Epithelial cell of prostate (primary cell): Measurements from ENCODE around the gene SH3BP4.

Experiments
- DNase-seq: peaks from one replicate; pipeline ENCODE4 v3.0.0-alpha.2; 2011; ENCODE audit warnings: low read depth, low spot score
- H3K27ac ChIP-seq: fragments of 450-650 bp; 2 replicates; pipeline ENCODE4 v1.5.1; 2017; ENCODE audit warnings: mild to moderate bottlenecking

The SH3BP4 gene

DNA sequence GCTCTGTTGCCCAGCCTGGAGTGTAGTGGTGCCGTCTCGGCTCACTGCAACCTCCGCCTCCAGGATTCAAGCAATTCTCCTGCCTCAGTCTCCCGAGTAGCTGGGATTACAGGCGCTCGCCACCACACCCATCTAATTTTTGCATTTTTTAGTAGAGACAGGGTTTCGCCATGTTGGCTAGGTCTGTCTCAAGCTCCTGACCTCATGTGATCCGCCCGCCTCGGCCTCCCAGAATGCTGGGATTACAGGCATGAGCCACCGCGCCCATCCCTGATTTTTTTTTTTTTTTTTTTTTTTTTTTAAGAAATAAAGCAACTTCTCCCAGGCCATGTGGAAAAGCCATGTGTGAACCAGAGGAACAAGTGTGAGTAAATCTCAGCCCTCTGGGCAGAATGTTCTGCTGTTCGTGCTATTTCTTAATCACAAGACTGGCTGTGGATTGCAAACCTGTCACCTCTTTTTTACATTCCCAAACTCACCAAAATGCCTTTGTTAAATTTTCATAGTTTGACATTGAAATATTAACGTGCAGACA is 6.4 kb upstream of the SH3BP4 start:
- no peak for DNase-seq
- no peak overlapping the region for H3K27ac ChIP-seq

DNA sequence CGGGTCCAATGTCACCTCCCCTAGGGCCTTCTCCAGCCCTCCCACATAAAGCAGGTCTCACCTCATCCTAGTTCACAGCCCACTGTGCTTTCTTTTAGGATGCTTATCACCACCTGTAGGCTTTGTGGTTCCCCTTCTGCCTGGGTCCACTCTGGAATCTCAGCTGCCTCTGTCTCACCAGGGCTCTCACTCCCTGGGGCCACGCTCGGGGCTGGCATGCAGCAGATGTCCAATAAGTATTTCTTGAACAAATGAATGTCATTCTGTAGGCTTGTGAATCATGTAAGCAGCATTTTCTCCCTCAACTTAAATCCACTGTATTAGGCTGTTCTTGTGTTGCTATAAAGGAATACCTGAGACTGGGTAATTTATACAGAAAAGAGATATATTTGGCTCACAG is 4.3 kb upstream of the SH3BP4 start:
- no peak for DNase-seq
- no peak overlapping the region for H3K27ac ChIP-seq

DNA sequence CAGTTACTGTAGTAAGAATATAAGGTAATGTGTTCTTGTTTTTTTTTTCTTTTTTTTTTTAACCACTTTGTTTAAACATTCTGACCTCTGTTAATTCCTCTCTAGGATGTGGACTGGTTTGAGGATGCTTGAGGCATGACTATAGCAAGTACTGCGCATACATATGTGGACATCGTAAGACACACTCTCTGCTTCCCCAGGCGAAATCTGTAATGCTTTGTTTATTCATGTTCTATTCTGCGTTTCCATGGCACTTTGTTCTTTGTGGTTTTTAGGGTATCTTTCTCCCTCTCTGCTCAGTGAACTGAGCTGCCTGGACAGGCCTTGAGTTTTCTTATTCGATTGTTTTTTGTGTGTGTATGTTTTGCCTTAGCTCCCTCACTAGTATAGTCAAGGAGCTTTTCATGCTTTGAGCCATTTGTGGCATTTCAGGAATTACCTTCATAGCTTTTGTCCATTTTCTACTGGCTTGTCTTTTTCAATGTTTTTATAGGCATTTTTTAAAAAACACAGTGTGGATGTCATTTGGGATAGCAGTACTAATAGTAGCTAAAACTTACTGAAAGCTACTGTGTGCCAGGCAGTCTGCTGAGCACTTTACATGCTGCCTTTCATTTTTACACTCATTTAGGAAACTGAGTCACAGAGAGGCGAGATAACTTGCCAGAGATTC is 1.9 kb upstream of the SH3BP4 start:
- peak overlapping the region; percentile 71 for H3K27ac ChIP-seq
- DNase-seq: peak; percentile 92

DNA sequence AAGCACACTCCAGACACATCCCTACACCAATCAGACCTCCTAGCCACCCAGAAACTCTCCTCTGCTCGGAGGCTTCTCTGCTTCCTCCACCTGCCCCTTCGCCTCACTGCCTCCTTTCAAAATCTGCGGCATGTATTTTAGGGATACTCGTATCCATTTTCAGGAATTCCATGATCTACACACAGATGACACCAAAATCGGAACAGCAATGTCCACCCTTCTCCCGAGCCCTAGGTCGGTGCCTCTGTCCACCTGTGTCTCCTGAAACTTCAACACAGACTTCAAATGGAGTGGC is 1.4 kb upstream of the SH3BP4 start:
- DNase-seq: no peak
- H3K27ac ChIP-seq: peak overlapping the region; percentile 71

DNA sequence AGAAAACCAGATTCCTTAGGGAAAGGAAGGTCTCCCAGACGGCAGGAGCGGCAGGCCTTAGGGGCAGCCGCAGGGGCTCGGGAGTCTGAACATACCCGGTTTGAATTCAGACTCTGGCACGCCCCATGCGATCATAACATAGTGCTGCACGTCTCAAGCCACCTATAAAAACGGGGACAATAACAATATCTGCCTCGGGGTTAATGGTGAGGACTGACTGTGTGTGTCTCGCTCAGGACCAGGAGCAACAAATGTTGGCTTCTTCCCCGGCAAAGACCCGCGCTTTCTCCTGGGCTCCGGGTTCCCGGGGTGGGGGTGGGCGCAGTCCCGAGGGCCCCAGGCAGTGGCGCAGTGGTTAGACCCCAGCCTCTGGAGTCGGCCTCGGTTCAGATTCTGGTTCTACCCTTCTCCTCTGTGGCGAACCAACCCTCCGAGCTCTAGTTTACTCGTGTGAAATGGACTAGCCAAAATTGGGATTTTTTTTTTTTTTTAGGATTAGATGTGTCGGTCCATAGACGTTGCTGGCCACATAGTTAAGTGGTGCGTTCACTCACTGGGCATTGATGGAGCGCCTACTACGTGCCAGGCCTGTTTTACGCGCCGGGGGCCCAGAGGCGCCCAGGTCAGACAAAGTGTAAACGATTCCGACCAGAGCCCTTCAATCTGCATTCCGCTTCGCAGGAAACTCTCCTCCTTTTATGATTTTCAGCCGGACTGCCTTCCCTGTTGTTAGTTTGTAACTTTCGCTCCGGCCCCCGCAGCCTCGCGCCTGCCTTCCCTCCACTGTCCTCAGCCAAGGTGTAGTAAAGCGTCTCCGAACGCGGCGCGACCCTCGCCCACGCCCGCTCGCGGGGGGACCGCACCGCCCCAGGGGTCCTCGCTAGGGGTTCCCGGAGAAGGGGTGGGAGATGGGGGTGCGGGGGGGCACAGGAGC is 820 bp upstream of the SH3BP4 start:
- H3K27ac ChIP-seq: peak overlapping the region; percentile 71
- no peak for DNase-seq

DNA sequence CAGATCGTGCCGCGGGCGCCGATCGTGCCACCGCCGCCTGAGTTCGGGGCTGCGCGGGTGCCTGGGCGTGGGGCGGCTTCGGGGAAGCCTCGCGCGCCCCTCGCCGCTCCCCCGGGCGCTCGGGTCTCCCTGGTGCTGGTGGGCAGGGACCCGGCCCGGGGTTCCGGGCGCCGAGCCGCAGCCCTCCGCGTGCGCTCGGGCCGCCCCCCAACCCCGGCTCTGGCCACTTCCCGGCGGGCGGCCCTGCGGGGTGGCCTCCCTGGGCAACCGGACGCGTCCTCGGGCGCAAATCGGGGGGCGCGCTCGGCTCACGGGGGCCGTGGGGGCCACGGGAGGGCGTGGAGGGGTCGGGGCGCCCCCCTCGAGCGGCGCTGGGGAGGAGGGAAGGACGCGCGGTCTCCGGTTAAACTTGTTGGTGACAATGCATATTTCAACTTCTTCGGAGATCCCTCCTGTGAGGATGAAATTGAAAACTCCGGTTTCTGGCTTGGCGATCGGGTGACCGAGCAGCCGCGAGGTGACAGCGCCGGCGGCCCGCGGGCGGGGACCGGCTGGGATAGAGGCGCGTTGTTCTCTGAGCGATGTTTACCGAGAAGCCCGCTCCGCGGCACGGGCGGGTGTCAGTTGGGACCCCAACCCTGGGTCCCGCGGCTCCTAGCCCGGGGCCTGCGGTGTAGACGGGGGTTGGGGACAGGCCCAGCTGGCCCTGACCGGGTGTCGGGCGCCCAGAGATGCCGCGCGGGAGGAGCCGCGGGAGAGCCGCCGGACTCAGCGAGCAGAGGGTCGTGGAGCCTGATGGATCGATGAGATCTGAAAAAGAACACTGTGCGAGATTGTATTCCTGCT is 676 bp downstream of the SH3BP4 start:
- DNase-seq: no peak
- peak overlapping the region; percentile 71 for H3K27ac ChIP-seq

DNA sequence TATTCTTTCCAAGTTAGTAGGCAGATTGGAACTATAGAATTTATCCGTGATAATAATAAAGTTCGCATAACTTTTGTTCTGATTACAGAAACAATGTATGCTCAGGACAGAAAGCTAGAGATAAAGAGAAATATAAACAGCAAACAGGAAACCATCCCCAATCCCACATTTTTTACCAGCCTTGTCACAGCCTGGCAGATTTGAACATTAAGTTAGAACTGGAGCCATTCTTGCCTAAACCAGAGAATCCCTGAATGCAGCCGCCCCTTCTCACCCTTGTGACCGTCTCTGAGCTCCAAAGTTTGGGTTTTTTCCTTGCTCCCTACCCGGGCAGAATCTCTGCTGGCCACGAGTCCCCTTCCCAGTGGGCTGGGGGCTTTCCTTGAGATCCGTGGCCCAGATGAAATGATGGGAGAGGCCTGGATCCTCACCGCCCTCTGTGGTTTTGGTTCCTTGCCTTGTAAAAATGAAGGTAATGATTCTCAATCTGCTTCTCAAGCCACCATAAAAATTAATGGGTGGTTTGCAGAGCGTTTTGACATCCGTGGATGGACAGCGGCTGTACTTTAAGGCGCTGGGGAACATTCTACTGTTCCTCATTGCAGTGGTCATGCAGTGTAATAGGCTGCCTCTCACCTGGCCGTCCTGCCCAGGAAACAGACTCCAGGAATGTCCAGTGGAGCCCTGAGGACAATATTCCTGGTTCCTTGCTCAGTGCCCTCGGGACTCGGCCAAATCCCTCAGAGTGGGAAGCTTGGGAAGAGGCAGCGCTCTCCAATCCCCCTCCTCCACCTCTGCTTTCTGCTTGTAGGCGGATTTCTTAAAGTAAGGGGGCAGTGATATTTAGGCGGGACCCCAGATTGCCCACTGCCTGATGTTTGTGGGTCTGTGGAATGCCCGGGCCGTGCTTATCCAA is 1.6 kb downstream of the SH3BP4 start:
- DNase-seq: no peak
- peak overlapping the region; percentile 71 for H3K27ac ChIP-seq

DNA sequence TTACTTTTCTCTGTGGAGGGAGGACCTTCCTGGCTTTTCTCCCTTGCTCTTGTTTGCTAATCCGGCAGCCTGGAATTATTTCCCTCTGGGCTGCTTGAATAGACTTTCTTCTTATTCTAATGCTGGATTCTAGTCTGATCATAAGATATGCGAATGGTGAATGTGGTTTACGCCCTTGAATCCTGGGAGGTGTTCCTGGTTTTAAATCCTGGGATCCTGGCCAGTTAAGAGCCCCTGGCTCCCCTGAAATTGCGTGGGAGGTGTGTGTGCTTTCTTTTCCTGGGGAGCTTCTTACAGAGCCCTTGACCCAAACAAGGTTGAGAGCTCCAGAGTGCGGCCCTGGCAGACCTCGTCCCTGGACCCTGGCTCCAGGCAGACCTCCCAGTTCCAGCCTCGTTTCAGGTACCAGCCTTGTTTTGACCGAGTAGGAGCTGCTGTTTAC is 2.8 kb downstream of the SH3BP4 start:
- peak overlapping the region; percentile 1 for H3K27ac ChIP-seq
- no peak for DNase-seq

DNA sequence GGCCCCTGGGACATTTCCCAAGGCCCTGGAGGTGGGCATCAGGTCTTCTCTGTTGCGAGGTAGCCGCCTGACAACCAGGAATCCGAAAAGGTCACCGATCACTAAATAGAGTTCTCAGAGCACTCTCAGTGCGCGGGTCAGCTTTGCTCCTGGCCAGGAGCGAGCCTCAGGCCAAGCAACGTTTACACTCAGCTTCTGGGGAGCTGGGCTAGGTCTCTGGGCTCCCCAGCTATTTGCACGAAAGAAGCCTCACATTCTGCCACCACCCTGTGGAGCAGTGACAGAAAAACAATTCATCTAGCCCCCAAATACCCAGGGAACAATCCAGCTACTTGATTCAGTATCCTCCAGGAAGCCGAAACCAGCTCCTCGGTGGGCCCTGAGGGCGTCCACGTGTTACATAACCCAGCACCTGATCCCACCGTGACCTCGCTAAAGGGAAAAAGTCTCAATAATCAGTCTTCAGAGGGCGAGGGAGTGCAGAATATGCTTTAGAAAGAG is 3.3 kb downstream of the SH3BP4 start:
- no peak for DNase-seq
- no peak overlapping the region for H3K27ac ChIP-seq

DNA sequence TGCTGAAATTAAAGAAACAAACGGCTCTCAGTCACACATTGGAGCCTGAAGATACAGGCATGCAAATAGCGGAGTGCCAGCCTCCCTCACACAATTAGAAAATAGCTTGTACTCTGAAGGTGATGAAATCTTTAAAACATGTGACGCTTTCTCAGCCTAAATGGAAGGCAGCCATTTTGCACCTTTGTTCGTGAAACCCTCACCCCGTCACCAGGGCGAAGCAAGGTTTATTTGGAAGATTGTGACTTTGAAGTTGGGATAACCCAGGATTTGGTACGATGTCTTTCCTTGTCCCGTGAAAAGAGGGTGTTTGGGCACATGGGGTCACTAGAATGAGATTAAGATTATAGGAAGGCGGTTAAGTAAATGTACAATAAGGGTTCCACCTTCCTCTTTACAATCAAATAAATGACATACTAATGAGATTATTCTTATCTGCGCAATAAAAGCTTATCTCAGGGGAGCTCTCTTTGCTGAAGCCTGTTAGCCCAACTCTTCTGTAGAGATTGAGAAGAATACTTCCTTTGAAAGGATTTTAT is 4.2 kb downstream of the SH3BP4 start:
- DNase-seq: no peak

DNA sequence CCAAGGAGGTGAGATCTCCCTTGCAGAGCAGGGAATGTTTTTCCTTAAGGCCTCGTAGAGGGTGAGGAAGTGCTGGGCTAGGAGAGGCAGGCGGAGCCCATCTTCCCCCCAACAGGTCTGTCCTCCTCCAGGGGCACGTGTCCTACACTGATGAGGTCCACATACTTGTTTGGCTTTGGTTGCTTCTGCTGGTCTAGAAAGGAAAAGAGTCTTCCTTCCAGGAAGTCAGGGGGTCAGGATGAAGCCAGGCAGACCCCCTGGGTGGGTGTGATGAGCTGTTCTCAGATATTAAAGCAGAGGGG is 6.0 kb downstream of the SH3BP4 start:
- DNase-seq: no peak
- peak overlapping the region; percentile 26 for H3K27ac ChIP-seq

More for the DNA sequence above, 4.2 kb downstream of the SH3BP4 start:
- H3K27ac ChIP-seq: no peak overlapping the region

DNA sequence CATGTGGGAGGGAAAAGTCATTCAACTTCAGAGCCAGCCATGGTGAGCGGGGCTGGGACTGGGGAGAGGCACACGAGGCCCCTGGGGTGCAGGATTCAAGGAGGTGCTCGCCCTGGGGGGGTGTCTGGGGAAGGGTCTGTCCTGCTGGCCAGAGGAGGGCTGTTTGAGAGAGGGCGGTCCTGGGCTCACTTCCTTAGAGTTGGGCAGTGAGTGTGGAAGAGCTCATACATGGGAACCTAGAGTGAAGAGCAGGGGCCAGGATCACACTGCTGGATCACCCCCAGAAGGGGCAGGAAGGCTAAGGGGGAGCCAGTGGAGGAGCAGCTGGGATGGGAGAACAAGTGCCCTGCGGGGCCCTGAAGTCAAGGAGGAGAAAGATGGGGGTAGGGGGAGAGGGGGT is 6.5 kb downstream of the SH3BP4 start:
- DNase-seq: no peak

DNA sequence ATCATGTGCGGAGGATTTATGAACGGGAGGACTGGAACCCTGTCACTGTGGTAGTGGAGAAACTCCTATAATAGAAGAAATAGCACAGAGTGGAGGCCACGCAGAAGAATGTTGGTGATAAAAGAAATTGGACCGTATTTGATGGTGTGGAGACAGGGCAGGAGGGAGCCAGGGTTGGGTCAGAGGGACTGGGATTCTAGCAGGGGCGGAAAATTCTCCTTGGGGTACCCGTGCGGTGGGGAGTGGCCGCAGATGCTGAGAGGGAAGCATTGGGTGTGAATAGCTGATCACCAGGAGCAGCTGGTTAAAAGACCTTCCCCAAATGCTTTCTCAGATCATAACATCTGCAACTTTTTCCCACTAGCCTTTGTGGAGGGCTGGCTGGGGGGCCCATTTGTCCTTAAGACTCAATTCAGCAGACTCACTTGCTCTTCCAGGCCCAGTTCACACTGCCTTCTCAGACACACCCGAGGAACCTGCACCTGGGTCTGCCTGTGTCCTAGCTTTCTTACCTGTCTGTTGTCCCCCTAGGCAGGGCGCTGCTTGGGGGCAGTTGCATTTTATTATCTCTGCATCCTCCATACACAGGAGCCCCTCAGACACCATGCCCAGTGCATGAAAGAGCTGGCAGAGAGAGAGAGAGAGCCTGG is 7.1 kb downstream of the SH3BP4 start:
- DNase-seq: no peak
- no peak overlapping the region for H3K27ac ChIP-seq

More for the DNA sequence above, 6.5 kb downstream of the SH3BP4 start:
- H3K27ac ChIP-seq: no peak overlapping the region

DNA sequence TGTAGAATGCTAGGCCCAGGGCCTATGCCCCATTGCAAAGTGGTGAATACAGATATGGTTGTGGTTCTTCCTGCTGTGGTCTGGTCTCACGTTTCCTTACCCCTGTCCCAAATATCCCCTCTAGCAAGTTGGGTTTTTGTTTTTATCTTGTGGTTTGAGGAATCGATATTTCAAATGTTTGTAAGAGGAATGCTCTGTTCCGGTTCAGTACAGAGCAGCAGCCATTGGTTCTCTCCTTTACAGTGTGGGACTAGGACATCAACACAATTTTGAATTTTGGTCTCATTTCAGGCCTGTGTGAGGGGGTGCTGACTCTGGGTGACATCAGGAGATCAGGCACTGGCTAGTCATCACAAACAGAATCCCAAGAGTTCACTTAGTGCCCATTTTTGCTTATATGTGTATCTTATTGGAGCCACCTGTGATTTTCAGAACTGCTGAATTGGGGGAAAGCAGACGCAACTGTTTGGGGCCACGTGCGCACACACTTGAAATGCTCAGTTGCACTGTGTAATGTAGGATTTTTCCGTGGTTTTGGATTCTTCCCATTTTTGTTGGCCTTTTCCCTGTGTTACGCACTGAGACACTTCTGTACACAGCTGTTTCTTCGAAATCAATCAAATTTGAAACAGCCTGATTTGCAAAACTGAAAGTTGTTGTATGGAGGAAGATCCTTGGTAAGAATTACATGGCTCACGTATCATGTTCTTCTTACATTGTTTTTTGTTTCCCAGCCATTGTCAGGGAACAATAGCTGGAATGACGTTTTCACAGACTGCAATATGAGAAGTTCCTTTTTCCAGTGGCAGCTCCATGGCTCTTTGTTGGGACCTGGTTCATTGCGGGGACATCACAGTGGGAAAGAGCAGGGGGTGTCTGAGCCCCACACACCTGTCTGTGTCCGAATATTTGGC is 8.6 kb downstream of the SH3BP4 start:
- H3K27ac ChIP-seq: no peak overlapping the region
- no peak for DNase-seq

DNA sequence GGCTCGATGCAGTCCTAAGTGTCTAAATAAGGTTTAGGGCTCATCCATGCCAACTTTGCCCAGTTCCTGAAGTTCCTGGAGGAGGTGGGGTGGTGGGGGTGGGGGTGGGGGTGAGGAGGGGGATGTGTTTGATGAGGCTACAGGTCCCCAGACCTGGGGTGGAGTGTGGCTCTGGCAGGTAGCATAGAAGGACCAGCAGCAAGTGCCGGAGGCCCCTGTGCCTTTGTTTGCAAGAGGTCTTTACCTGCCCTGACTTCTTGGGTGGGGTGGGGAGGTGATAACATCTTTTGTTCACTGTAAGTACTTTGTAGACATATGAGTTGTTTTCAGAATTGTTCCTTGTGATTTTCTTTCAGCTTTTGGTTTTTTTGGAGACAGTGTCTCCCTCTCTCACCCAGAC is 10.0 kb downstream of the SH3BP4 start:
- no peak for DNase-seq
- H3K27ac ChIP-seq: no peak overlapping the region

DNA sequence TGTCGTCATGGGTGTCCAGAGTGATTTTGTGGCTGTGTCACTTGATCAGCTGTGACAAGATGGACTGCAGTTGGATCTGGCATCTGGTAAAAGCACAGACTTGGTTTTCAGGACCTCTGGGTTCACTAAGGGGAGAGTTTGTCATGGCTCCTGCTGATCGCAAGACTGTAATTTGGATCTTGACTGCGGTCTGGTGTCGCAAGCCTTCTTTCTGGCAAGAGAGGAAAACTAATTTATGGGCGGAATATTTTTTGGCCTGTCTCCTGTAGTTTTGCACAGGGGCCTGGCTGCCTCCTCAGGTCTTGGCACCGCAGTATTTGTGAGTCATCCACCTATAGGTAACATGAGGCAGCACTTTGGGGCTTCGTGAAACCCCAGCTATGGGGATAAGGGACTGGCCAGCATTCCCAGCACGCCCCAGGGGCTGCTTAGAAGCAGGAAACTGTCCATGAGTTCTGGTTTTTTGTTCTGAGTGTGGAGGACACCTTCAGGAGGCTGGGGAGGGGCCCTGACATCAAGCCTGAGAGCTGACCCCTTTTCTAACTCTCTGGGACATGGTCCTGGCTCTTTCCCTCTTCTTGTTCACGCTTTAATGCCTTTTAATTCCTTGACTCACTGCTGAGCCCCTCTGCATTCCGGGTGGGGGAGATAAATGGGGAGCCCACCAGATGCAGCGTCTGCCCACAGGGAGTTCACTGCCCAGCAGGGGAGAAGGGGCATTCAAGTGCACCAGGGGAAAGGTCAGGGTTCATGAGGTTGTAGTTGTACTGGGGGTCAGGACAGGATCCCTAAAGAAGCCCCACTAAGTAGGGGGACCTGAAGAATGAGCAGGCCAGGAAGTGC is 12.2 kb downstream of the SH3BP4 start:
- no peak overlapping the region for H3K27ac ChIP-seq
- DNase-seq: no peak
